Adrenal gland (tissue), 5 donors: ENCODE results near the gene TBRG4.

ENCODE experiments used
- CTCF ChIP-seq, 6 experiments: fragments of 450-650 bp in 4 of 6; fragments of 200-600 bp in 2 of 6; sonication (generic) in 1 of 6; IDR thresholded peaks; 1 replicate in 5 of 6; 2 replicates in 1 of 6; pipeline versions ENCODE4 v1.5.1 to v1.8.0; 2016 to 2021; ENCODE audit warnings: antibody characterized with exemption in 6 of 6, mild to moderate bottlenecking in 2 of 6, moderate library complexity in 1 of 6
- POLR2A ChIP-seq, 2 donors: fragments of 450-650 bp; IDR thresholded peaks; one replicate each; pipeline ENCODE4 v1.6.1; 2017; ENCODE audit warnings: antibody characterized with exemption in 2 of 2, mild to moderate bottlenecking in 2 of 2, moderate library complexity in 1 of 2
- donor health status: DM: no; HTN: no; CAD: no.

GRCh38 chr7:45111298-45112223, at the start of gene TBRG4:
- TF ChIP-seq CTCF (IDR thresholded peaks at IDR 0.05), result peak in 5 of 6 experiments; percentile 24 to 56 (median 38)
- TF ChIP-seq POLR2A (IDR thresholded peaks at IDR 0.05), result peak; percentile 90
